GM21717 (cell line): Measurements from ENCODE around the gene MMP25.
A peak's percentile ranks its signal among the peaks of the same experiment; 100 is the strongest.

Experiments used
- ATAC-seq: cut with Tn5 transposase; IDR thresholded peaks from one replicate; pipeline ENCODE4 v1.9.1; 2021; ENCODE audit warnings: mild to moderate bottlenecking, moderate library complexity; ENCODE audit not compliant: unreplicated experiment

MMP25 gene, protein sequence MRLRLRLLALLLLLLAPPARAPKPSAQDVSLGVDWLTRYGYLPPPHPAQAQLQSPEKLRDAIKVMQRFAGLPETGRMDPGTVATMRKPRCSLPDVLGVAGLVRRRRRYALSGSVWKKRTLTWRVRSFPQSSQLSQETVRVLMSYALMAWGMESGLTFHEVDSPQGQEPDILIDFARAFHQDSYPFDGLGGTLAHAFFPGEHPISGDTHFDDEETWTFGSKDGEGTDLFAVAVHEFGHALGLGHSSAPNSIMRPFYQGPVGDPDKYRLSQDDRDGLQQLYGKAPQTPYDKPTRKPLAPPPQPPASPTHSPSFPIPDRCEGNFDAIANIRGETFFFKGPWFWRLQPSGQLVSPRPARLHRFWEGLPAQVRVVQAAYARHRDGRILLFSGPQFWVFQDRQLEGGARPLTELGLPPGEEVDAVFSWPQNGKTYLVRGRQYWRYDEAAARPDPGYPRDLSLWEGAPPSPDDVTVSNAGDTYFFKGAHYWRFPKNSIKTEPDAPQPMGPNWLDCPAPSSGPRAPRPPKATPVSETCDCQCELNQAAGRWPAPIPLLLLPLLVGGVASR

DNA sequence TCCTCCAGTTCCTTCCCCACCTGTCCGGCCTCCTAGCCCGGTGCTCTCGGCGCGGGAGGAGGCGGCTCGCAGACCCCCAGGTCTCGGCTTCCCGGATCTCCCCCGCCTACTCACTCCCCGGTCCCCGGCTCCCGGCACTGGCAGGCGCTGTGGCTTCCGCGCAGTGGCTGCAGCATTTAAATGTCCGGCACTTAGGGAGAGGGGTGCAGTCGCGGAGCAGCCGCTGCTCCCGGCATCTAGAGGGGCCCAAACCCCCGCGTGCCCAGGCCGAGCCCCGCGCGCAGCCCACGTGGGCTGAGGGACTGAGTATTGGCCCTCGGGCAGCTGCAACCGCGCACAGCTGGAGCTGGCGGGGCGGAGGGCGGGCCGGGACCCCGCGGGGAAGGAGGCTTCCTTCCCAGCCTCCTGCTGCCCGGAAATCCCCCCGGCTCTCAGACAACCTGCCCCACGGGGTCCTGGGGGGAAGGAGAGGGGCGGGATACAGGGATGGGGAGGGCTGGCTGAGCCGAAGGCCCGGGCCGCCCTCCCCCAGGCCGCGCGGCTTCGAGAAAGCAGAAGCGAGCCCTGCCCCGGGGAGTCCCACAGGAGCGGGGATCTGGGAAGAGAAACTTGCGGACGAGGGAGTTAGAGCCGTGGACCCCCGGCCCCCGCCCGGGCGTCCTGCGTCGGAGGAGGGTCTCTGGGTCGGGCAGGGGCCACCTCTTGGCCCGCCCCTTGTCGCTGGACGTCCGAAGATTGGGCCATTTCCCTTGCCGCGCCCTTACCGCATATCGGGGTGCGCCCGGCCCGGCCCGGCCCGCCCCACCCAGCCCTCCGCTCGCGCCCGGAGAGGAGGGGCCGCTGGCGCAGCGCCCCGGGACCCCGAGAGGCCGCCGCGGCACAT is at the start of gene MMP25:
Gene MMP25 (plus strand): TSS at position 804 of the 883 bp plus-strand sequence. CDS start 357 bp downstream, outside the sequence.
- no peak for ATAC-seq

DNA sequence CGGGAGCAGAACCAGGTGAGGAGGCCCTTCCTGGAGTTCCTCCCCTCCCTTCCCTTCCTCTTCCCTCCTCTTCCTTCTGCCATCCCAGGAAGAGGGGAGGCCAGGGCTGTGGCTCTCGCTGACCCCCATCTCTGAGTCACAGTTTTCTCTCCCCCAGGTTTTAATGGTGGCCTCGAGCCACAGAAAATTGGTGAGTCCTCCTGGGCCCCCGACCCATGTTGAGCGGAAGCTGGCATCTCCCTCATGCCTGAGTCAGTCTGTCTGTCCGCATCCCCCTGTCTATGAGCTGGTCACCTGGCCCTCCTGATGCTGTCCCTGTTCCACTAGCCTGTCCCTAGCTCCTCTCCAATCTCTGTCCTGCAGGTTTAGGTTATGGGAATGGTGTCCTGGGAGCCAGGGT is 46.4 kb upstream of the MMP25 start:
- ATAC-seq: no peak

DNA sequence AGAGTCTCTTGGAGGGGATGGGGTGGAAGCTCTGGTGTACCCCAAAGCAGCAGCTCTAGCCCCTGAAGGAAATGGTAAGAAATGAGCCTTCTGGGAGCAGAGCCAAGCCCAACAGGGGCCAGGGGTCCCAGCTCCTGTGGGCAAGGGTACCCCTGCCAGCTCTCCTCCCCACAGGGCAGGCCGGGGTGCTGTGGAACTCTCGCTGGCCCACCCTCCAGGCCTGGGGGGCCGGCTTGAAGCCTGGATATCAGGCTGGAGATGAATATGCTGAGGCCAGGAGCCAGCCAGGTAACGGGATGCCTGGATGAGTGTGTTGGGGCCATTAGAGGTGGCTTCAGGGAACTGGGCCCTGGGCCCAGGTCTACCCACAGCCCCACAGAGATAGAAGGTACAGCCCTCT is 45.8 kb upstream of the MMP25 start:
- no peak for ATAC-seq

DNA sequence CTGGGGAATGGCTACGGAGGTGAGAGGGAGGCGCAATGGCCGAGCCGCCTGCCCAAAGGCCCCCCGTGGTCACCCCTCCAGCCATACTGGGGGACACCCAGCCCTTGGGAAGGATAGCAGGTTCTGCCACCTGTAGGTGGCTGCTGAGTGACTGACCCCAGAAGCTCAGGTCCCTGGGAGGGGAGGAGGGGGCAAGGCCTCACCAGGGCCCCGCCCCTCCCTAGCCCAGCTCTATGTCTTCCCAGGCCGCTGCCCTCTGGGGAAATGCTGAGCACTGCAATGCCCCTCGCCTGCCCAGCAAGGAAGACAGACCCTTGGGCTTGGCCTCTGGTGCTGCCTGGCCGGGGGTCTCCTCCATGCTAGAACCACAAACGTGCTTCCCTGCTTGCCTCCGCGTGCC is 45.0 kb upstream of the MMP25 start:
- no peak for ATAC-seq

DNA sequence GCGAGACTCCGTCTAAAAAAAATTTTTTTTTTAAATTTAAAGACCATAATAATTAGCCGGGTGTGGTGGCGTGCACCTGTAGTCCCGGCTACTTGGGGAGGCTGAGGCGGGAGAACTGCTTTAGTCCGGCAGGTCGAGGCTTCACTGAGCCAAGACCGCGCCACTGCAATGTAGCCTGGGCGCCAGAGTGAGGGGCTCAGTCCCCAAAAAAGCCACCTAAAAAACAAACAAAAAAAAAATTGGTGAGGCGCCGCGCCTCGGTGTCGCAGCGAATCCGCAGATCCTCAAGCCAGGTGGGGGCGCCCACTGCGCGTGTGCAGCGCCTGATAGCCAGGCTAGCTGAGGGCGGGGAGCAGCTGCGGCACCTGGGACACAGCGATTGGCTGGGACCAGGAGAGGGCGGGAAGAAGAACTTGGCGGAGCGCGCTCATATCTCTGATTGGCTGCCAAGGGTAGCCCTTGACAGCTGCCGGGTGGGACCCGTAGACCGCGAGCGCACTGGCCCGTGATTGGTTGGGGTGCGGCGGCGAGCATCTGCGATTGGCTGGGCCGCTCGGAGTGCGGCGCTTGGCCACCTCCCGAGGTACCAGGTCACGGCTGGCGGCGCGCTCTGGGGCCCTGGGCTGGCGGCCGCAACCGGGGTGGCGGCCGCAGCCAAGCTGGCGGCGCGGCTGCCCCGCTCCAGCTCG is 42.6 kb upstream of the MMP25 start:
- ATAC-seq: peak; percentile 94

DNA sequence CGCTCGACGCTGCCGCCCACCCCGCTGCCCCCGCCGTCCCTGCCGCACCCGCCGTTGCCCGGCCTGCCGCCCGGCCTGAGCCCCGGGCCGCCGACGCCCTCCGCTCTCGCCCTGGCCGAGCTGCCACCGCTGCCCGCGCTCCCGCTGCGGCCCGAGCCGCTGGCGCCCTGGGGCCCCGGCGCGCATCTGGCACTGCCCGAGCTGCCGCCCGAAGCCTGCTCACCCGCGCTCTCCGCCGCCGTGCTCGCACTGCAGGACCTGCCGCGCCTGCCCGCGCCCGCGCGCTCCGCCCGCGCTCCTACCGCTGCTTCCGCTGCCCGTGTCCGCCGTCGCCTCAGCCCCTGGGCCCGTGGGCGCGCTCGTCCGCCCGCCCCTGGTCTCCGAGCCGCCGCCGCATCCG is 42.0 kb upstream of the MMP25 start:
- no peak for ATAC-seq

DNA sequence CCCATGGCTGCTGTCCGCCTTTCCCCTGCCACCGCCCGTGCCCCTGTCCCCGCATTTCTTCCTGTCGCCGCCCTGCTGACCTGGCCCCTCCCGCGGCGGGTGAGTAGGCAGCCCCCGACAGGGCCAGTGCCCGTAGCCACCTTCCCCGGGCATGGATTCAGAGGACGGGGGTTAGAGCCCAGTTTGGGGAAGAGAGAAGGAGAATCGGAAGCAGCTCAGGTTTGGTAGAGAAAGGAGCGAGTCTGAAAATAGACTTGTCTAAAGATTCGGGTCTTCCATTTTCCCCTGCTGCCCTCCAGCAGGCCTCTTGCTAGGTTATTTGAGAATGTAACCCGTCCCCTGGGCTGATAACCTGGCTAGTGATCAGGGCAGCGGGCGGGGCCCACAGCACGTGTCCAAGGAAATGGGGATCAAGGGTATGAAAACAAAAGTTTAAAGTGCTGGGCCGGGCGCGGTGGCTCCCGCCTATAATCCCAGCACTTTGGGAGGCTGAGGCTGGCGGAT is 41.5 kb upstream of the MMP25 start:
- ATAC-seq: no peak

DNA sequence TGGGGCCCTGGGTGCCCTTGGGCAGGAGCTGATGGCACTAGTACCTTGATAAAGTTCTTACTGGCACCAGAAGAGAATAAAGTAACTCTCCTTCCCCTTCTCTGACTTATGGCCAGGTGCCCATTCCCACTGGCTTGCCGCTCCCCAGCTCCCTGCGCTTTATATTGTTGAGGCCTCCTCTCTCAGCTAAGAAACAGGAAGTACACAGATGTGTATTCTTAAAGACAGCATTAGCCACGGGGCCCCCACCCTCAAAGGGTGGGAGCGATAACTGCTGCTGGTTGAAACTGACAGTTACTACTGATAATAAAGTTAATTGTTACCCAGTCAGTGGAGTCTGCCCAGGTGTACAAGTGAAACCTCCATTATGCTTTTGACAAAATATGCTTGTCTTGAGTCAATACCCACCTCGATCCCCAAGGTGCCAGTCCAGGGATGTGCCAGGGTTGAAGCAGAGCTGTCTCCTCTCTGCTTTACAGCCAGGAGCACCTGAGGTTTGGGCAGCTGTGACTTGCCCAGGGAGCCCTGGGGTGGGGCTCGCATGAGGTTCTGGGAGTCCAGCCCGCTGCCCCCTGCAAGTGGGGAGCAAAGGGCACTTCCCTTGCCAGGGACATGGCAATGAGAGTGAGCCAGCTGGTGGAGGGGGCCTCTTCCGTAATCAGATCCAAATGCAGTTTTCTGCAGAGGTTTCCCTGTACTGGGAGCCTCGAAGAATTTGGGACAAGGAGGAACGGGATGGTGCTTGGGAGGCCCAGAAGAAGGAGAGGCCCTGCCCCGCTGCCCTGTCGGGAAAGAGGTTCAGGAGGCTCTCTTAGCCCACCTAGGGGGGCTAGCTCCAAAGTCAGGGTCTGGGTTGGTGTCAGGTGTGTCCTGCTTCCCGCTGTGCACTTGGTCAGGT is 39.1 kb upstream of the MMP25 start:
- no peak for ATAC-seq

DNA sequence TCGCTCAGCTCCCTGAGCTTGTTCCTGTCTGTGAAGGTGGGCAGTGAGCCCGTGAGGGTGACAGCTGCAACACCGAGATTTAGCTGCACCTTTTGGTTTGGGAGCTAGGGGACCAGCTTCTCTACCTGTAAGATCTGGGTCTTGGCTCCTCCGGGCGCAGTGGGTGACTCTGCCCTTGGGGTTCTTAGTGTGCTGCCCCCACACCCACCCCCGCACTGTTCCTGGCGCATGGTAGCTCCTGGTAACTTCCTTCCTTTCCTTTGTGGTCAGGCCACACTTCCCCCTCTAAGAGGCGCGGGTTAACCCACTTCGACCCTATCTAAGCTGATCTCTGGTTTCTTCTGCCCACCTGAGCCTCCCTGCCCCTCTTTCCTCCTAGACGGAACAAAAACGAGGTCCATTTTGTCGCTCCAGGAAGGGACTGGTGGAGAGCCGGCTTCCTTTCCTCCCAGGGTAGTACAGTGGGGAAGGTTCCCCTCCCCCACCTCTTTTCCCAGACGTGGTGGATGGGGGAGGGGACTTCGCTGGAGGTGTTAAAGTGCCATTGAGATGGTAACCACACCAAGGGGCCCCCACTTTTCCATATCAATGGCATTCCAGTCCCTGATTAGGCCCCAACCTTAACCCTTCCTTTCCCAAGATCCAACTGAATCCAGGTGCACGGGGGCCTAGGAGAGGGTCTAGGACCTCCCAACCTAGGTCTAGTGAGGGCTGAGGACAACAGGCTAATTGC is 38.2 kb upstream of the MMP25 start:
- ATAC-seq: no peak

DNA sequence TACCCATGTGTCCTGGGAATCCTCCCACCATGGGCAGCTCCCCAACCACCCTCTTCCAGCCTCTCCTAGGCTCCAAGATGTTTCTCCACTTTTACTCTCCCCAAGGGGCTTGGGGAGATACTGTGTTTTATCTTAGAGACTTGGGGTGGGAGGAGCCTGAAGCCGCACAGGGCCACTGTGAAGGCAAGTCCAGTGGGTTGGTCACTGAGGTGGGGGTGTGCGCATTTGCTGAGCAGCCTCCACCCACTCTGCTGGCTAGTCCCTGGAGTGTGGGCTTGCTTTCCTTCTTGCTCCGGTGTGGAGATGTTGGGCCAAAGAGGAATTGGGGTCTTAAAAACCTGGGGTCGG is 37.7 kb upstream of the MMP25 start:
- no peak for ATAC-seq

DNA sequence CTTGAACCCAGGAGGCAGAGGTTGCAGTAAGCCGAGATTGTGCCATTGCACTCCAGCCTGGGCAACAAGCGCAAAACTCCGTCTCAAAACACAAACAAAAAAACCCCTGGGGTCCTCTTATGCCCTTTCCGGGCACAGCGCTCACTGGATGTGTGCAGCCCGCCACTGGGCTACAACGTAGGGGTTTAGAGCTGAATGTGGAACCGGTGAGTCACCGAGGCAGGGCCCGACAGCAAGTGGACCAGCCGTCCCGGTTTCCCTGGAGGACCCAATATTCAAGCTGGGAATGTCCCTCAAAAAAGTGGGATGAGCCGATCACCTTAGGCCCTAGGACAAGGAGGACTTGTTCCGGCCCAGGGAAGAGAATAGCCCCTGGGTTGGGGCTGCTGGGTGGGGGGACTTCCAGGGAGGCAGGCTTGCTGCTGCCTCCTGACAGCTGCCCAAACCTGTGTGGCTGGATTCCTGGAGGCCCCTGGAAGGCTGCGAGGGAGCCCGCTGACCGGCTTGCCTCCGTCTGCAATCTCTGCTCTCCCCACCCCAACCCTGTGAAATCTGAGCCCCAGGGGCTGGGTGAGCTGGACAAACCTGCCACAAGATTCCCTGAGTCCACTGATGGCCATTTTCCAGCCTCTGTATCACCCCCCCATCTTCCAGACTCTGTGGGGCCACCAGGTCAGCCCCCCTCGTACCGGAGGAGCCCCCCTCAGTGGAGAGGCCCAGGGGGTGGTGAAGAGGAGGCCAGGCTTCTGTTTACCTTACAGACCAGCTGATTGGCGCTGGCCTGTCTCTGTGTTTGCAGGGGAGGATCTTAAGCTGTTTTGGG is 36.6 kb upstream of the MMP25 start:
- no peak for ATAC-seq

DNA sequence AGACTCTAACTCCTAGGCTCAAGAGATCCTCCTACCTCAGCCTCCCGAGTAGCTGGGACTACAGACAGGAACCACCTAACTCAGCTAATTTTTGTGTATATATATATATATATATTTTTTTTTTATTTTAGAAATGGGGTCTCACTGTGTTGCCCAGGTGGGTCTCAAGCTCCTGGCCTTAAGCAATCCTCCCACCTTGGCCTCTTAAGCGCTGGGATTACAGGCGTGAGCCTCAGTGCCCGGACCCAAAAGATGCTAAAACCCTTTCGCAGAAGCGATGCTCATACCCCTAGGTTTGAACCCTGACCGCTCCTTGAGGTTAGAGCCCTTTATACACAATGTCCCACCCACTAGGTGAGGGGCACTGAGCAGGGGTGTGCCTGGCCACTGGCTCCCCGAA is 35.9 kb upstream of the MMP25 start:
- ATAC-seq: no peak

DNA sequence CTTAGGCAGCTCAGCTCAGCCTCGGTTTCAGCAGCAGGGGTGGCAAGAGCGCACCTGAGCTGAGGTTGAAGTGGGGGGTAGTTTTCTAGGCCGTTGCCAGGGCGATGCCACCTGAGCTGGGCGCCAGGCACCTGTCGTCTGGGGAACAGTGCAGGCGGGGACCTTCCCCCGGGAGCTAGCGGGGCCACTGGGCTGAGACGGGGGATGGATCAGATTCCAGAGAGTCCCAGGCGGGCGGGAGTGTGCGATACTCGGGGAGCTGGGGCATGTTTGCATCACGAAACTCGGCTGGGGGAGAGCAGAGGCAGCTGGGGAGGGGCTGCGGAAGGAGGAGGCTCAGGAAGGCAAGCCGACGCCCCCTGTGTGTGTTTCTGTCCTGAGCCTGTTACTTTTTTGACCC is 34.1 kb upstream of the MMP25 start:
- no peak for ATAC-seq

DNA sequence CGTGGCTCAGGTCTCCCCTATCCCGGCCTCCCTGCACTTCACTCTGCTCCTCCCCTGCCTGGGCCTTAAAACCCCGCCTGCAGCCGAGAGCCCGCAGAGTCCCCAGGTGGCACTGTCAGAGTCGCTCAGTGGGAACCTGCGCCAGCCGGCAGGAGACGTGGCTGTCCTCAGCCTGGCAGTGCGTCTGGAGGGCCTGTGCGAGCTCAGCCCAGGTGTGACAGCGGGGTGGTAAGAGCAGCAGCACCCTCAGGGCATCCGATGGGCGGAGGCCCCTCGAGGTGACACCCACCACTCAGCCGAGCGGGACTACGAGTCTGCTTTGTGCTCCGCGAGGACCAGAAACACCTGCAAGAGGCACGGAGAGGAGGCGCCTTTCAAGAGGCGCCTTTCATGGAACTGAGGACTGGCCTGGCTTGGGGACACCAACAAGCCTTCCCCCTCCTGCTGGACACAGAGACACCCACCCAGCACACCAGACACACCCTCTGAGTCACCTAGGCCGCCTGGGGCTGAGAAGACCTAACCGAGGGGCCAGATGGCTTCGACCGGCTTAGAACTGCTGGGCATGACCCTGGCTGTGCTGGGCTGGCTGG is 33.4 kb upstream of the MMP25 start, which contains the start of gene CLDN9:
Gene CLDN9 (plus strand): TSS at position 96 of the 593 bp plus-strand sequence. CDS start 440 bp downstream, at position 536.
- ATAC-seq: no peak

DNA sequence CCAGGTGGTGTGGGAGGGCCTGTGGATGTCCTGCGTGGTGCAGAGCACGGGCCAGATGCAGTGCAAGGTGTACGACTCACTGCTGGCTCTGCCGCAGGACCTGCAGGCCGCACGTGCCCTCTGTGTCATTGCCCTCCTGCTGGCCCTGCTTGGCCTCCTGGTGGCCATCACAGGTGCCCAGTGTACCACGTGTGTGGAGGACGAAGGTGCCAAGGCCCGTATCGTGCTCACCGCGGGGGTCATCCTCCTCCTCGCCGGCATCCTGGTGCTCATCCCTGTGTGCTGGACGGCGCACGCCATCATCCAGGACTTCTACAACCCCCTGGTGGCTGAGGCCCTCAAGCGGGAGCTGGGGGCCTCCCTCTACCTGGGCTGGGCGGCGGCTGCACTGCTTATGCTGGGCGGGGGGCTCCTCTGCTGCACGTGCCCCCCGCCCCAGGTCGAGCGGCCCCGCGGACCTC is 32.8 kb upstream of the MMP25 start:
- ATAC-seq: no peak

DNA sequence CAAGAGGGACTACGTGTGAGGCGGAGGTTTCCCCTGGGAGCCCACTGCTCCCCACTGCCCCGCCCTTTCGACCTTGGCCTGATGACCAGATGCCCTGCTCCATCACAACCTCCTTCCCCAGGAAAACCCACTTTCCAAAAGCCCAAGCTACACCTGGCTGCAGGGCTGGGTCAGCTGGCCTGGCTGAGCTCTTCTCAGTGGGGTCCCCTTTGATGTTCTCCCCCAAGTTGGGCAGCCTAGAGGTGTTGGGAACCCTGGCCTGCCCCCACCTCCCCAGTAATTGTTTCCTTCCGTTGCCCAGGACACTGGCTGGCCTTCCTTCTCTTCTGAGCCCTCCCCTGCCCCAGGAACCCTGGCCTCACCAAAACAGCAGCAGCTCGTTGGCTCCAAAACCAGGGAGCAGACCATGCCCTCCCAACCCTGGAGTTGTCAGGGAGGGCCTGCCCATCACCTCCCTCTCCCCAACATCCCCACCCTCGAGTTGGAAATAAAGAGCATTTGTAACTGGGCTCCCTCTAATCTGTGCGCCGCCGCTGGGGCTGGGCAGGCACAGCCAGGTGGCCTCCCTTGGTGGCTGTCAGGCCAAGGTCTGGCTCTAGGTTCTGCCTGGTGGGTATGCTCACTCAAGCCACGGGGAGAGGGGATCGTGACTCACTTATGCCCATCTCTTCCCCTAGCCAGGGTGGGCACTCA is 32.2 kb upstream of the MMP25 start:
- no peak for ATAC-seq

DNA sequence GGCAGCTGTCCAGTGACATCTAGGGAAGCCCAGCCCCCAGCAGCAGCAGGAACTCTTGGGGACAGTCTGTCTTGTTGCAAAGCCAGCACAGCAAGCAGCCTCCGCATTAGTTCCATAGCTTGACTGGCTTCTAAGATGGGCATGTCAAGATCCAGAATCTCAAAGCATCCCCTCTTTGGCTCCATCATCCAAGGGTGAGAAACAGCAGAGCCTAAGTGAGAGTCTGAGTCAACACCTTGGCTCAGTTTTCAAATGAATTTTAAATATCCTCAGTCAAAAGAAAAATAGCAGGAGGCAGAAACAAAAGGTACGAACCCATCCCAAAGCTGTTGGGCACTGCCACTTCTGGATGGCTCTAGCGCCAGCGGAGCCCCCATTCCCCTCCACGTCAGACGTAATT is 31.4 kb upstream of the MMP25 start:
- ATAC-seq: no peak
